ENCODE measurements around the gene WNT3A.

DNA sequence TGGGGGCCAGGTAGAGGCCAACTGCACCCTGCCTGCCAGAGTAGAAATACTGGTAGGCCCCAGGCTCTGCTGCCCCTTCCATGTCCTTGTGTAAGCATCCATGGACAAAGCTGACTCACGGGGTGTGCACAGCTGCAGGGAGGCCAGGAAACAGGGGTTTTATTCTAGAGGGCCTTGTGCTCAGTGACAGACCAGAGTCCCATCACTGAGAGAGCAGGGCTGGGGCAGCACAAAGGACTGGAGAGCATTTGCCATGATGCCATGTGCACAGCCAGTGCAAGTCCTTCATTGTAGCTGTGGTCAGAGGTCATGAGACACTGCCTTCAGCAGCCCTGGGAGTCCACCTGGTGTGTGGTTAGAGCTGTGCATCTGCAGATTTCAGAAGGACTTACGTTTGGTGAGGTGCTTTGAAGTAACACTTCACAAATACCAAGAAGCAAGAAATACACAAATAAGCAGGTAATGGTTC is 83.8 kb downstream of the WNT3A start:
- TF ChIP-seq, protein P1, sequence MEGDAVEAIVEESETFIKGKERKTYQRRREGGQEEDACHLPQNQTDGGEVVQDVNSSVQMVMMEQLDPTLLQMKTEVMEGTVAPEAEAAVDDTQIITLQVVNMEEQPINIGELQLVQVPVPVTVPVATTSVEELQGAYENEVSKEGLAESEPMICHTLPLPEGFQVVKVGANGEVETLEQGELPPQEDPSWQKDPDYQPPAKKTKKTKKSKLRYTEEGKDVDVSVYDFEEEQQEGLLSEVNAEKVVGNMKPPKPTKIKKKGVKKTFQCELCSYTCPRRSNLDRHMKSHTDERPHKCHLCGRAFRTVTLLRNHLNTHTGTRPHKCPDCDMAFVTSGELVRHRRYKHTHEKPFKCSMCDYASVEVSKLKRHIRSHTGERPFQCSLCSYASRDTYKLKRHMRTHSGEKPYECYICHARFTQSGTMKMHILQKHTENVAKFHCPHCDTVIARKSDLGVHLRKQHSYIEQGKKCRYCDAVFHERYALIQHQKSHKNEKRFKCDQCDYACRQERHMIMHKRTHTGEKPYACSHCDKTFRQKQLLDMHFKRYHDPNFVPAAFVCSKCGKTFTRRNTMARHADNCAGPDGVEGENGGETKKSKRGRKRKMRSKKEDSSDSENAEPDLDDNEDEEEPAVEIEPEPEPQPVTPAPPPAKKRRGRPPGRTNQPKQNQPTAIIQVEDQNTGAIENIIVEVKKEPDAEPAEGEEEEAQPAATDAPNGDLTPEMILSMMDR (optimal IDR thresholded peaks at IDR 0.05 in 1 of 3, IDR thresholded peaks at IDR 0.05 in 1 of 3, conservative IDR thresholded peaks at IDR 0.05 in 1 of 3; ENCODE audit: extremely low read depth in 1 of 3, insufficient read depth in 2 of 3, low read length in 3 of 3) = no peak
- no peak for TF ChIP-seq EZH2 (IDR thresholded peaks at IDR 0.05; ENCODE audit: low read length)

All from keratinocyte (primary cell).